Endothelial cell of umbilical vein (primary cell): ENCODE results near the gene CBLIF. TPM values are rescaled to one million over a fixed set of nuclear protein-coding genes. Genes with fewer than 3 reads are reported as not detected.

ENCODE experiments used
- Bru-seq: library from RNA; stranded (reverse); fragments of 400-500 nt; gene quantifications from one replicate; lab custom pipeline; 2021; lab: Mats Ljungman, UMichigan
- BruChase-seq, 2 experiments: library from RNA; stranded (reverse); fragments of 400-500 nt; gene quantifications; one replicate each; lab custom pipeline; 2021; lab: Mats Ljungman, UMichigan
- BruUV-seq: library from RNA; stranded (reverse); fragments of 400-500 nt; replicated peaks from 2 replicates; lab custom pipeline; 2021; lab: Mats Ljungman, UMichigan
- CTCF ChIA-PET: fragments of 300-600, 350-600 bp; sonication (Branson Sonifier 250); formaldehyde crosslinking; loops from one replicate; lab custom pipeline; 2021; ENCODE audit warnings: antibody characterized with exemption, inconsistent platforms; lab: Charles Lee
- POLR2A ChIA-PET: fragments of 300-600, 350-600 bp; sonication (Branson Sonifier 250); formaldehyde crosslinking; loops from one replicate; lab custom pipeline; 2021; ENCODE audit warnings: antibody characterized with exemption, inconsistent platforms; lab: Charles Lee
- DNase-seq: peaks from one replicate; pipeline ENCODE4 v3.0.0-alpha.2; 2011; ENCODE audit warnings: low read depth, low spot score
- FAIRE-seq: peaks from 2 replicates; lab custom pipeline; 2011; peaks lifted over from hg19 to GRCh38; lab: Jason Lieb, UNC
- H2AFZ ChIP-seq: 2 replicates; pipeline ENCODE4 v1.6.0; 2012; ENCODE audit warnings: low read depth, low read length, control low read depth, inconsistent platforms
- H3K27ac ChIP-seq: 2 replicates; pipeline ENCODE4 v1.5.1; 2011; ENCODE audit warnings: low read depth, mild to moderate bottlenecking, control low read depth, low read length, moderate library complexity; ENCODE audit not compliant: insufficient read depth
- H3K27me3 ChIP-seq, 2 experiments: 2 replicates each; pipeline versions ENCODE4 v1.6.0 to v1.6.1; 2011; ENCODE audit warnings: low read length in 2 of 2, mixed read lengths in 1 of 2; ENCODE audit not compliant: control insufficient read depth in 2 of 2, insufficient read depth in 2 of 2
- H3K36me3 ChIP-seq, 2 experiments: 2 replicates in 1 of 2; 3 replicates in 1 of 2; pipeline ENCODE4 v1.5.1; 2011; ENCODE audit warnings: low read length in 2 of 2, mild to moderate bottlenecking in 1 of 2, moderate library complexity in 1 of 2; ENCODE audit not compliant: control insufficient read depth in 2 of 2, insufficient read depth in 2 of 2; ENCODE audit errors: extremely low read depth in 1 of 2
- H3K4me1 ChIP-seq: 3 replicates; pipeline ENCODE4 v1.5.1; 2011; ENCODE audit warnings: mild to moderate bottlenecking, low read length; ENCODE audit not compliant: control insufficient read depth, insufficient read depth; ENCODE audit errors: extremely low read depth
- H3K4me2 ChIP-seq: 2 replicates; pipeline ENCODE4 v1.6.1; 2011; ENCODE audit warnings: low read length, control low read depth, mixed read lengths; ENCODE audit not compliant: insufficient read depth
- H3K4me3 ChIP-seq, 3 experiments: fragments of 200-600 bp in 1 of 3; sonication (generic), shearing (Covaris generic) in 1 of 3; replicated peaks in 1 of 3; 2 replicates each; pipeline ENCODE4 v1.5.1; 2011 to 2016; ENCODE audit warnings: control low read depth in 3 of 3, low read length in 3 of 3, mild to moderate bottlenecking in 2 of 3, inconsistent platforms in 1 of 3, low read depth in 1 of 3, moderate library complexity in 1 of 3; ENCODE audit not compliant: insufficient read depth in 1 of 3
- H3K79me2 ChIP-seq: 2 replicates; pipeline ENCODE4 v1.6.0; 2012; ENCODE audit warnings: low read length, inconsistent platforms; ENCODE audit not compliant: control insufficient read depth, insufficient read depth
- H3K9ac ChIP-seq: replicated peaks from 2 replicates; pipeline ENCODE3; 2011; ENCODE audit warnings: low read length, control low read depth; ENCODE audit not compliant: insufficient read depth; ENCODE audit errors: extremely low read depth
- H3K9me1 ChIP-seq: replicated peaks from 3 replicates; pipeline ENCODE4 v1.6.0; 2011; ENCODE audit warnings: mild to moderate bottlenecking, low read length; ENCODE audit not compliant: control insufficient read depth, insufficient read depth; ENCODE audit errors: extremely low read depth
- H3K9me3 ChIP-seq: replicated peaks from 2 replicates; pipeline ENCODE4 v1.5.1; 2012; ENCODE audit warnings: low read length, inconsistent platforms; ENCODE audit not compliant: control insufficient read depth, insufficient read depth
- H4K20me1 ChIP-seq: replicated peaks from 2 replicates; pipeline ENCODE3; 2011; ENCODE audit warnings: mild to moderate bottlenecking, low read length; ENCODE audit not compliant: control insufficient read depth, insufficient read depth; ENCODE audit errors: extremely low read depth
- EZH2 ChIP-seq: IDR thresholded peaks from 2 replicates; pipeline ENCODE4 v1.6.1; 2012; ENCODE audit warnings: borderline replicate concordance, low read depth, mild to moderate bottlenecking, moderate library complexity, low read length, inconsistent platforms; ENCODE audit not compliant: severe bottlenecking
- FOS ChIP-seq: IDR thresholded peaks from 2 replicates; pipeline ENCODE4 v1.6.1; 2011; ENCODE audit warnings: mild to moderate bottlenecking, low read length, moderate library complexity, borderline replicate concordance; ENCODE audit not compliant: insufficient read depth
- GATA2 ChIP-seq: IDR thresholded peaks from 2 replicates; pipeline ENCODE4 v1.7.0; 2011; ENCODE audit warnings: low read depth, mild to moderate bottlenecking, moderate library complexity, mixed read lengths, low read length; ENCODE audit not compliant: insufficient read length, insufficient read depth
- JUN ChIP-seq: IDR thresholded peaks from 2 replicates; pipeline ENCODE4 v1.6.1; 2011; ENCODE audit warnings: borderline replicate concordance, low read depth; ENCODE audit not compliant: insufficient read length, insufficient read depth
- MYC ChIP-seq: IDR thresholded peaks from one replicate; pipeline ENCODE4 v1.6.1; 2011; ENCODE audit warnings: mild to moderate bottlenecking, low read depth, low read length
- POLR2A ChIP-seq: IDR thresholded peaks from 2 replicates; pipeline ENCODE4 v1.6.1; 2012; ENCODE audit warnings: low read depth, mild to moderate bottlenecking, control low read depth, low read length
- POLR2AphosphoS5 ChIP-seq: IDR thresholded peaks from 2 replicates; pipeline ENCODE4 v1.6.1; 2012; ENCODE audit warnings: low read depth, mild to moderate bottlenecking, control low read depth, low read length, moderate library complexity; ENCODE audit not compliant: insufficient read depth
- dilution Hi-C: fragments of 300-500 bp; cut with MboI; formaldehyde crosslinking; loops from one replicate; pipeline ENCODE4 v1.15.0; 2019; ENCODE audit warnings: low sequenced_read_pairs; ENCODE audit not compliant: extremely low pct_ligation_motif_present
- intact Hi-C: fragments of 100-400 bp; cut with micrococcal nuclease; formaldehyde crosslinking; loops from one replicate; pipeline ENCODE4 v1.10.0; 2022
- long read RNA-seq: library from polyadenylated mRNA; stranded (forward); transcript quantifications from one replicate; pipeline ENCODE4 v2.0.0, GENCODE V29; 2021
- polyA minus RNA-seq, 3 experiments: library from RNA; depleted of rRNA, polyadenylated mRNA; stranded (reverse); fragments of >200 nt; gene quantifications; 1 replicate in 1 of 3; 2 replicates in 2 of 3; pipeline ENCODE4 v1.2.3, GENCODE V29; 2011
- polyA plus RNA-seq, 4 experiments: library from polyadenylated mRNA; depleted of rRNA in 3 of 4; stranded (reverse) in 3 of 4; unstranded in 1 of 4; fragments of >200 nt; gene quantifications; 2 replicates each; pipeline versions ENCODE4 v1.2.1 to v1.2.3, GENCODE V29; 2011 to 2012; ENCODE audit warnings: missing spikeins in 1 of 4
- total RNA-seq: library from RNA; stranded (reverse); gene quantifications from 2 replicates; pipeline ENCODE4 v1.2.3, GENCODE V29; 2021
- TF ChIP-seq, protein P1 (sequence below): IDR thresholded peaks from 2 replicates; pipeline ENCODE4 v1.6.1; 2011; ENCODE audit not compliant: insufficient read depth, insufficient read length
- TF ChIP-seq, protein P2 (sequence below), 2 donors: IDR thresholded peaks; 1 replicate in 1 of 2; 2 replicates in 1 of 2; pipeline ENCODE4 v1.5.1; 2011; ENCODE audit warnings: low read length in 2 of 2, mild to moderate bottlenecking in 2 of 2, moderate library complexity in 2 of 2, control low read depth in 1 of 2, inconsistent platforms in 1 of 2, low read depth in 1 of 2; ENCODE audit not compliant: insufficient read depth in 1 of 2; ENCODE audit errors: extremely low read depth in 1 of 2

The CBLIF gene
- total RNA-seq (not detected in 2 replicates), polyA plus RNA-seq (not detected in 2 replicates), polyA minus RNA-seq (not detected in 2 replicates), Bru-seq, nascent RNA (not detected), BruChase-seq, experiment 1, labeled RNA remaining after a 6-hour chase (not detected), BruChase-seq, experiment 2, labeled RNA remaining after a 2-hour chase (not detected)
- polyA plus RNA-seq (2011; cell fraction: cytosol; rRNA removed): not detected in 2 replicates
- not detected in 2 replicates for polyA plus RNA-seq (2011; cell fraction: nucleus; rRNA removed)
- polyA plus RNA-seq (2012): not detected in 2 replicates
- polyA minus RNA-seq (2011; cell fraction: cytosol; rRNA and poly(A)+ RNA removed): not detected
- polyA minus RNA-seq (2011; cell fraction: nucleus; rRNA and poly(A)+ RNA removed): not detected in 2 replicates
- long read RNA-seq, partial matches to known transcripts: 0 of 1 reads
- long read RNA-seq, other reads (novel, unspliced or antisense): 1 of 1 reads

DNA sequence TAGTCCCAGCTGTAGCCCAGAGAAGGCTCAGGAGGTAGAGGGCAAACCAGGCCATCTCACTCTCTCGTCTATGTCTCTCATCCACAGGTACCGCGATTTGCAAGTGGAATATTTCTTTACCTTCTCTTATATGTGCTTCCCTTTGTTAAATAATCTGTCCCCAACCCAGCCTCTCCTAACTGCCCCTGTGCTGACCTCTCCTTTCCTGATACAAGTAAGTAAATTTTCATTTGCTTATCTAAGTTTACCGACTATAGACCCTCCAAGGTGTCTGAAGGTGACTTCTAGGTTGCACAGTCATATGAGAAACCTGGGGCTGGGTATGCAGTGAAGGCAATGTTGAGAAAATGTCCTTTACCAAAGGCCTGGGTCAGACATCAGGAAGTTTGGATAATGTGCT, at the start of gene CBLIF:
CBLIF (minus strand) TSS at position 101 of the 400 bp plus-strand sequence; CDS start at position 55, 46 bp downstream.
- TF ChIP-seq, protein P1, sequence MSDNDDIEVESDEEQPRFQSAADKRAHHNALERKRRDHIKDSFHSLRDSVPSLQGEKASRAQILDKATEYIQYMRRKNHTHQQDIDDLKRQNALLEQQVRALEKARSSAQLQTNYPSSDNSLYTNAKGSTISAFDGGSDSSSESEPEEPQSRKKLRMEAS: no peak
- no peak for TF ChIP-seq POLR2AphosphoS5
- TF ChIP-seq GATA2: no peak
- TF ChIP-seq, protein P2, sequence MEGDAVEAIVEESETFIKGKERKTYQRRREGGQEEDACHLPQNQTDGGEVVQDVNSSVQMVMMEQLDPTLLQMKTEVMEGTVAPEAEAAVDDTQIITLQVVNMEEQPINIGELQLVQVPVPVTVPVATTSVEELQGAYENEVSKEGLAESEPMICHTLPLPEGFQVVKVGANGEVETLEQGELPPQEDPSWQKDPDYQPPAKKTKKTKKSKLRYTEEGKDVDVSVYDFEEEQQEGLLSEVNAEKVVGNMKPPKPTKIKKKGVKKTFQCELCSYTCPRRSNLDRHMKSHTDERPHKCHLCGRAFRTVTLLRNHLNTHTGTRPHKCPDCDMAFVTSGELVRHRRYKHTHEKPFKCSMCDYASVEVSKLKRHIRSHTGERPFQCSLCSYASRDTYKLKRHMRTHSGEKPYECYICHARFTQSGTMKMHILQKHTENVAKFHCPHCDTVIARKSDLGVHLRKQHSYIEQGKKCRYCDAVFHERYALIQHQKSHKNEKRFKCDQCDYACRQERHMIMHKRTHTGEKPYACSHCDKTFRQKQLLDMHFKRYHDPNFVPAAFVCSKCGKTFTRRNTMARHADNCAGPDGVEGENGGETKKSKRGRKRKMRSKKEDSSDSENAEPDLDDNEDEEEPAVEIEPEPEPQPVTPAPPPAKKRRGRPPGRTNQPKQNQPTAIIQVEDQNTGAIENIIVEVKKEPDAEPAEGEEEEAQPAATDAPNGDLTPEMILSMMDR (IDR thresholded peaks at IDR 0.05; ENCODE audit: extremely low read depth in 1 of 2, insufficient read depth in 1 of 2, low read depth in 1 of 2, low read length in 2 of 2): no peak
- TF ChIP-seq FOS: no peak
- no peak for TF ChIP-seq EZH2
- no peak for TF ChIP-seq POLR2A
- TF ChIP-seq JUN: no peak
- no peak for TF ChIP-seq MYC
- H3K9me1 ChIP-seq: no peaks in the 10 kb centered on the region
- H3K4me1 ChIP-seq: no peaks in the 10 kb centered on the region
- no TSS peak for BruUV-seq
- H3K4me3 ChIP-seq: no peak within 1 kb of the TSS
- H3K9me3 ChIP-seq: no peaks in the 10 kb centered on the region
- ChIA-PET CTCF (interaction anchor here (1.4 kb wide), 1 partner anchor 74 kb away, joined by 7 read pairs; no protein-coding TSS in a partner anchor), POLR2A (no interaction called here)
- intact Hi-C loops: no loop called here
- no peak for DNase-seq
- no peaks in the 10 kb centered on the region for H3K36me3 ChIP-seq
- H3K79me2 ChIP-seq: no peaks in the 10 kb centered on the region
- H3K9ac ChIP-seq: no peak within 1 kb of the TSS
- H2AFZ ChIP-seq: no peak within 1 kb of the TSS
- H4K20me1 ChIP-seq: no peaks in the 10 kb centered on the region
- no peak within 1 kb of the TSS for H3K4me2 ChIP-seq
- dilution Hi-C loops: no loop called here
- H3K27ac ChIP-seq: no peak within 1 kb of the TSS
- peaks cover 0 to 2% of the 10 kb centered on the region in 2 experiments for H3K27me3 ChIP-seq
- FAIRE-seq: no peak
